NCI-H748 treated with DMSO at 0.1 percent for 48 hours (cell line): ENCODE results near the gene MMP1.

Experiments
- DNase-seq: peaks from one replicate; lab custom pipeline; 2025; lab: John Stamatoyannopoulos, UW

The MMP1 gene

GRCh38 chr11:102806296-102806695 lies 8.3 kb upstream of the MMP1 start:
- DNase-seq = no peak

GRCh38 chr11:102802341-102802740 lies 4.4 kb upstream of the MMP1 start:
- DNase-seq = no peak

GRCh38 chr11:102800767-102801166 lies 2.8 kb upstream of the MMP1 start:
- DNase-seq = no peak

- DNase-seq = no peak
Observed at GRCh38 chr11:102799681-102800340, 1.9 kb upstream of the MMP1 start.

GRCh38 chr11:102794382-102794781 lies 3.6 kb downstream of the MMP1 start:
- no peak for DNase-seq

- DNase-seq = no peak
Observed at GRCh38 chr11:102793677-102794290, 4.2 kb downstream of the MMP1 start.

GRCh38 chr11:102792604-102793003 lies 5.4 kb downstream of the MMP1 start:
- no peak for DNase-seq

- no peak for DNase-seq
Observed at GRCh38 chr11:102791271-102792036, 6.5 kb downstream of the MMP1 start.

- no peak for DNase-seq
Observed at GRCh38 chr11:102788334-102788995, 9.5 kb downstream of the MMP1 start.

- no peak for DNase-seq
Observed at GRCh38 chr11:102784380-102784779, 13.6 kb downstream of the MMP1 start.

GRCh38 chr11:102783720-102784119 lies 14.2 kb downstream of the MMP1 start:
- peak; percentile 87 for DNase-seq

GRCh38 chr11:102783016-102783415 lies 14.9 kb downstream of the MMP1 start:
- DNase-seq = no peak

- DNase-seq = no peak
Observed at GRCh38 chr11:102781676-102782075, 16.3 kb downstream of the MMP1 start.

- DNase-seq = peak; percentile 54
Observed at GRCh38 chr11:102780491-102780918, 17.5 kb downstream of the MMP1 start, which contains the start of gene MMP10. Gene MMP10, minus strand, starts transcription at chr11:102780628. Its CDS starts 37 bp downstream, at chr11:102780591.

GRCh38 chr11:102776454-102776853 lies 21.5 kb downstream of the MMP1 start:
- no peak for DNase-seq

- DNase-seq = no peak
Observed at GRCh38 chr11:102773386-102773785, 24.6 kb downstream of the MMP1 start.

GRCh38 chr11:102771351-102771750 lies 26.6 kb downstream of the MMP1 start:
- no peak for DNase-seq

GRCh38 chr11:102770191-102770590 lies 27.8 kb downstream of the MMP1 start:
- DNase-seq = no peak

- DNase-seq = no peak
Observed at GRCh38 chr11:102767800-102768199, 30.2 kb downstream of the MMP1 start.

- DNase-seq = no peak
Observed at GRCh38 chr11:102763440-102763839, 34.5 kb downstream of the MMP1 start.

- DNase-seq = no peak
Observed at GRCh38 chr11:102762361-102762767, 35.6 kb downstream of the MMP1 start.

GRCh38 chr11:102761646-102762238 lies 36.2 kb downstream of the MMP1 start:
- no peak for DNase-seq
